ENCODE data around the gene TAGLN3. TPM values are rescaled to one million over a fixed set of nuclear protein-coding genes. Genes with fewer than 3 reads are reported as not detected.

Gene TAGLN3
- total RNA-seq, 1 experiment from 2014 or later = not detected

DNA sequence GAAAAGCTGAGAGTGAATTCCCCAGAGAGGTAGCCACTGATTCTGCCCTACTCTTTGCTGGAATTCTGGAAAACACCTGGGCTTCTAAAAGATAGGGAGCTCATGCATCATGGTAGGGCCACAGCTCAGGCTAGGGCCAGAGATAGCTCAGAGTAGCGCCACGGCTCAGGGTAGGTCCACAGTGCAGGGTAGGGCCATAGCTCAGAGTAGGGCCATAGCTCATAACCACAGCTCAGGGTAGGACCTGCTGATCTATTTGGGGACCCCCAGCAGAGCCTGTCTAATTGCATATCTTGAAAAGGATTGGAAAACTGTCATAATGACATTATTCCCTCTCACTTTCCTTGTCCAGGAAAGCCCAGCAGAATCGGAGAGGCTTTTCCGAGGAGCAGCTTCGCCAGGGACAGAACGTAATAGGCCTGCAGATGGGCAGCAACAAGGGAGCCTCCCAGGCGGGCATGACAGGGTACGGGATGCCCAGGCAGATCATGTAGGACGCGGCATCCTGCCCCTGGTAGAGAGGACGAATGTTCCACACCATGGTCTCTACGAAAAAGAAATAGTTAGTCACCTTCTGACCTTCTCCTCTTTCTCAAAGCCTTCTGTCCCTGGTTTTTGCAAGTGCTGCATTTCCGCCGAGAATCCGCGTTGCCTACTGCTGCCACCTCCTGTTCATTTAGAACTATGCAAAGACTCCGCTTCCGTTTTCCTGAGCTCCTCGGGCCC is 14.5 kb downstream of the TAGLN3 start:
- Histone ChIP-seq H3K4me2 (peak overlapping the region; percentile 11; the same call in 1 of the 2 replicates), H4K20me1 (ENCODE audit: insufficient read depth) (no peaks in the 10 kb centered on the region), H3K9me2 (ENCODE audit: insufficient read depth) (no peaks in the 10 kb centered on the region), H3K27me3 (ENCODE audit: insufficient read depth, low read depth) (no peaks in the 10 kb centered on the region), H3K27ac (no peak overlapping the region), H3F3A (ENCODE audit: insufficient read depth, low read depth) (no peaks in the 10 kb centered on the region), H3K36me3 (ENCODE audit: low read depth) (no peaks in the 10 kb centered on the region), H3K9me3 (ENCODE audit: insufficient read depth, low read depth) (no peaks in the 10 kb centered on the region), H3K4me3 (no peak overlapping the region), H3K4me1 (replicated peaks; ENCODE audit: insufficient read depth) (no peaks in the 10 kb centered on the region), H2AFZ (peak overlapping the region; percentile 7; the same call in 1 of the 2 replicates), H3K79me2 (ENCODE audit: low read depth) (no peaks in the 10 kb centered on the region)
- CTCF ChIA-PET = interaction anchor here (0.6 to 1.6 kb wide), 21 partner anchors 11 to 435 kb away, joined by 3 to 19 read pairs (median 4); partner anchors contain the start of genes ABHD10 and TAGLN3
- intact Hi-C loops (cut with micrococcal nuclease; ENCODE audit: unreplicated experiment) = loop anchor here (1.0 to 5.0 kb wide), 3 partner anchors 24 to 436 kb away; no protein-coding TSS in a partner anchor
- TF ChIP-seq CTCF (conservative IDR thresholded peaks at IDR 0.05) (peak; percentile 90), EZH2 (IDR thresholded peaks at IDR 0.05; ENCODE audit: low read depth) (no peak)
- no TSS peak for BruUV-seq (replicated peaks)
- POLR2A ChIA-PET (ENCODE audit: unreplicated experiment) = interaction anchor here (1.2 kb wide), 1 partner anchor 859 kb away, joined by 8 read pairs; no protein-coding TSS in a partner anchor
- peak; percentile 48 to 64 for DNase-seq

GRCh38 chr3:112013784-112014143 is 15.0 kb downstream of the TAGLN3 start:
- Histone ChIP-seq H3K27ac (no peak overlapping the region), H3K4me3 (no peak overlapping the region), H3K36me3 (ENCODE audit: low read depth) (no peaks in the 10 kb centered on the region), H3K4me2 (peak overlapping the region; percentile 11; the same call in 1 of the 2 replicates), H3K9me2 (ENCODE audit: insufficient read depth) (no peaks in the 10 kb centered on the region), H3K9me3 (ENCODE audit: insufficient read depth, low read depth) (no peaks in the 10 kb centered on the region), H3F3A (ENCODE audit: insufficient read depth, low read depth) (no peaks in the 10 kb centered on the region), H3K4me1 (replicated peaks; ENCODE audit: insufficient read depth) (no peaks in the 10 kb centered on the region), H3K27me3 (ENCODE audit: insufficient read depth, low read depth) (no peaks in the 10 kb centered on the region), H4K20me1 (ENCODE audit: insufficient read depth) (no peaks in the 10 kb centered on the region), H2AFZ (no peak overlapping the region), H3K79me2 (ENCODE audit: low read depth) (no peaks in the 10 kb centered on the region)
- no TSS peak for BruUV-seq (replicated peaks)
- ChIA-PET POLR2A (ENCODE audit: unreplicated experiment) (interaction anchor here (1.2 kb wide), 1 partner anchor 860 kb away, joined by 8 read pairs; no protein-coding TSS in a partner anchor), CTCF (interaction anchor here (0.6 to 1.6 kb wide), 19 partner anchors 12 to 436 kb away, joined by 3 to 19 read pairs (median 5); partner anchors contain the start of genes ABHD10 and TAGLN3)
- TF ChIP-seq EZH2 (IDR thresholded peaks at IDR 0.05; ENCODE audit: low read depth) = no peak
- peak; percentile 41; the same call in 1 of the 2 replicates for TF ChIP-seq CTCF (conservative IDR thresholded peaks at IDR 0.05)
- intact Hi-C loops (cut with micrococcal nuclease; ENCODE audit: unreplicated experiment) = loop anchor here (1.0 to 5.0 kb wide), 3 partner anchors 25 to 436 kb away; no protein-coding TSS in a partner anchor
- DNase-seq = no peak

DNA sequence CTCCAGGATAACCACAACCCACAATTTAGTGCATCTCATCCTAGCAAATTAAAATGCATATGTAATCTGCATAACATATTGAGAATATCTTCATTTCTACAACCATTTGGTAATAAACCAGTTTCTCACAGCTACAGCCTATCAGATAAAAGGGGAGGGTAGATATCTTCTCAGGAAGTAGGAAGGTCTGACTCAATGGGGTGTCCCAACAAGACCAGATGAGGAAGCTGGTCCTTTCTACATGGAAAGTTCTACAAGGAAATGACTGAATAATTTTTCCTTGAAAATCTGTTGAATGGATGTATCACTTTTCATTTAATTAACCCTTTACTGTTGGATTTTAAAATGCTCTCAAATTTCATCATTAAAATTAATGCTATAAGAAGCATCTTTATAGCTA is 18.4 kb downstream of the TAGLN3 start:
- intact Hi-C loops (cut with micrococcal nuclease; ENCODE audit: unreplicated experiment) = no loop called here

More for the DNA sequence above, 18.4 kb downstream of the TAGLN3 start:
- H3K36me3 ChIP-seq (ENCODE audit: low read depth) = no peaks in the 10 kb centered on the region
- no peaks in the 10 kb centered on the region for H3K9me2 ChIP-seq (ENCODE audit: insufficient read depth)
- BruUV-seq (replicated peaks) = no TSS peak
- POLR2A ChIA-PET (ENCODE audit: unreplicated experiment) = interaction anchor here (0.7 kb wide), 1 partner anchor 18 kb away, joined by 4 read pairs; the partner anchor contains the start of gene TAGLN3
- no peaks in the 10 kb centered on the region for H3F3A ChIP-seq (ENCODE audit: insufficient read depth, low read depth)
- TF ChIP-seq CTCF (conservative IDR thresholded peaks at IDR 0.05) (no peak), EZH2 (IDR thresholded peaks at IDR 0.05; ENCODE audit: low read depth) (no peak)
- peak in 1 of 2 experiments; percentile 55 for DNase-seq
- no peaks in the 10 kb centered on the region for H3K27me3 ChIP-seq (ENCODE audit: insufficient read depth, low read depth)
- H3K4me2 ChIP-seq = no peak overlapping the region
- H4K20me1 ChIP-seq (ENCODE audit: insufficient read depth) = no peaks in the 10 kb centered on the region
- H2AFZ ChIP-seq = no peak overlapping the region
- no peaks in the 10 kb centered on the region for H3K4me1 ChIP-seq (replicated peaks; ENCODE audit: insufficient read depth)
- no peak overlapping the region for H3K27ac ChIP-seq
- CTCF ChIA-PET = no interaction called here
- H3K79me2 ChIP-seq (ENCODE audit: low read depth) = no peaks in the 10 kb centered on the region
- H3K4me3 ChIP-seq = no peak overlapping the region
- 0 out of 2 replicates have a peak, but pooled peaks cover 3% of the 10 kb centered on the region for H3K9me3 ChIP-seq (ENCODE audit: insufficient read depth, low read depth)

Measured in PC-9 (cell line).